ENCODE measurements around the gene PTK7.

- TF ChIP-seq, protein P1, sequence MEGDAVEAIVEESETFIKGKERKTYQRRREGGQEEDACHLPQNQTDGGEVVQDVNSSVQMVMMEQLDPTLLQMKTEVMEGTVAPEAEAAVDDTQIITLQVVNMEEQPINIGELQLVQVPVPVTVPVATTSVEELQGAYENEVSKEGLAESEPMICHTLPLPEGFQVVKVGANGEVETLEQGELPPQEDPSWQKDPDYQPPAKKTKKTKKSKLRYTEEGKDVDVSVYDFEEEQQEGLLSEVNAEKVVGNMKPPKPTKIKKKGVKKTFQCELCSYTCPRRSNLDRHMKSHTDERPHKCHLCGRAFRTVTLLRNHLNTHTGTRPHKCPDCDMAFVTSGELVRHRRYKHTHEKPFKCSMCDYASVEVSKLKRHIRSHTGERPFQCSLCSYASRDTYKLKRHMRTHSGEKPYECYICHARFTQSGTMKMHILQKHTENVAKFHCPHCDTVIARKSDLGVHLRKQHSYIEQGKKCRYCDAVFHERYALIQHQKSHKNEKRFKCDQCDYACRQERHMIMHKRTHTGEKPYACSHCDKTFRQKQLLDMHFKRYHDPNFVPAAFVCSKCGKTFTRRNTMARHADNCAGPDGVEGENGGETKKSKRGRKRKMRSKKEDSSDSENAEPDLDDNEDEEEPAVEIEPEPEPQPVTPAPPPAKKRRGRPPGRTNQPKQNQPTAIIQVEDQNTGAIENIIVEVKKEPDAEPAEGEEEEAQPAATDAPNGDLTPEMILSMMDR (conservative IDR thresholded peaks at IDR 0.05; ENCODE audit: low read depth in 2 of 2) = no peak
- no peak for TF ChIP-seq STAT1 (IDR thresholded peaks at IDR 0.05; ENCODE audit: unreplicated experiment)
- no peak for TF ChIP-seq POLR2AphosphoS5 (IDR thresholded peaks at IDR 0.05; ENCODE audit: low read depth)
- no peak for TF ChIP-seq JUNB (IDR thresholded peaks at IDR 0.05; ENCODE audit: unreplicated experiment)
- no peak for TF ChIP-seq EZH2 (IDR thresholded peaks at IDR 0.05; ENCODE audit: low read depth, unreplicated experiment)
- TF ChIP-seq CREB1 (CRISPR knock-in tag; IDR thresholded peaks at IDR 0.05; ENCODE audit: low read depth) = no peak
- TF ChIP-seq EZH2phosphoT487 (IDR thresholded peaks at IDR 0.05; ENCODE audit: unreplicated experiment) = no peak
- no peak for TF ChIP-seq REST (IDR thresholded peaks at IDR 0.05; ENCODE audit: unreplicated experiment)
- TF ChIP-seq, protein P2, sequence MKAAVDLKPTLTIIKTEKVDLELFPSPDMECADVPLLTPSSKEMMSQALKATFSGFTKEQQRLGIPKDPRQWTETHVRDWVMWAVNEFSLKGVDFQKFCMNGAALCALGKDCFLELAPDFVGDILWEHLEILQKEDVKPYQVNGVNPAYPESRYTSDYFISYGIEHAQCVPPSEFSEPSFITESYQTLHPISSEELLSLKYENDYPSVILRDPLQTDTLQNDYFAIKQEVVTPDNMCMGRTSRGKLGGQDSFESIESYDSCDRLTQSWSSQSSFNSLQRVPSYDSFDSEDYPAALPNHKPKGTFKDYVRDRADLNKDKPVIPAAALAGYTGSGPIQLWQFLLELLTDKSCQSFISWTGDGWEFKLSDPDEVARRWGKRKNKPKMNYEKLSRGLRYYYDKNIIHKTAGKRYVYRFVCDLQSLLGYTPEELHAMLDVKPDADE (IDR thresholded peaks at IDR 0.05) = no peak
- TF ChIP-seq ZNF331 (CRISPR knock-in tag; IDR thresholded peaks at IDR 0.05; ENCODE audit: low read depth) = no peak
- no peak for TF ChIP-seq NANOG (IDR thresholded peaks at IDR 0.05; ENCODE audit: borderline replicate concordance)
- TF ChIP-seq ZNF114 (CRISPR knock-in tag; IDR thresholded peaks at IDR 0.05) = no peak
- no peak for TF ChIP-seq ZNF462 (CRISPR knock-in tag; IDR thresholded peaks at IDR 0.05)
Measured at GRCh38 chr6:43146709-43147688, 70.9 kb downstream of the PTK7 start.

Data from GM23338 (cell line).